ENCODE measurements around the gene FNTB. TPM values are rescaled to one million over a fixed set of nuclear protein-coding genes. Genes with fewer than 3 reads are reported as not detected.

FNTB gene
- total and polyA plus RNA-seq, 2 of the 13 experiments (the other 11 are each of a cell fraction or from before 2014, with no cell fraction given) = 23.6 to 28.5 TPM

GRCh38 chr14:64986648-64987437 is at the start of gene FNTB (continued):
- TF ChIP-seq BCL3 (CRISPR knock-in tag; IDR thresholded peaks at IDR 0.05) = peak; percentile 94
- TF ChIP-seq ZNF788 (CRISPR knock-in tag; IDR thresholded peaks at IDR 0.05; ENCODE audit: borderline replicate concordance) = no peak; the same call in 1 of the 2 replicates
- TF ChIP-seq MAFG (CRISPR knock-in tag; IDR thresholded peaks at IDR 0.05) = no peak
- TF ChIP-seq ZNF256 (CRISPR knock-in tag; conservative IDR thresholded peaks at IDR 0.05) = peak; percentile 36; the same call in 1 of the 2 replicates
- TF ChIP-seq, protein P1, sequence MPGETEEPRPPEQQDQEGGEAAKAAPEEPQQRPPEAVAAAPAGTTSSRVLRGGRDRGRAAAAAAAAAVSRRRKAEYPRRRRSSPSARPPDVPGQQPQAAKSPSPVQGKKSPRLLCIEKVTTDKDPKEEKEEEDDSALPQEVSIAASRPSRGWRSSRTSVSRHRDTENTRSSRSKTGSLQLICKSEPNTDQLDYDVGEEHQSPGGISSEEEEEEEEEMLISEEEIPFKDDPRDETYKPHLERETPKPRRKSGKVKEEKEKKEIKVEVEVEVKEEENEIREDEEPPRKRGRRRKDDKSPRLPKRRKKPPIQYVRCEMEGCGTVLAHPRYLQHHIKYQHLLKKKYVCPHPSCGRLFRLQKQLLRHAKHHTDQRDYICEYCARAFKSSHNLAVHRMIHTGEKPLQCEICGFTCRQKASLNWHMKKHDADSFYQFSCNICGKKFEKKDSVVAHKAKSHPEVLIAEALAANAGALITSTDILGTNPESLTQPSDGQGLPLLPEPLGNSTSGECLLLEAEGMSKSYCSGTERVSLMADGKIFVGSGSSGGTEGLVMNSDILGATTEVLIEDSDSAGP (CRISPR knock-in tag; IDR thresholded peaks at IDR 0.05; ENCODE audit: borderline replicate concordance) = peak; percentile 96
- peak in 1 of 2 experiments; percentile 30; a peak in 1 of 4 replicates for TF ChIP-seq EP300 (IDR thresholded peaks at IDR 0.05; ENCODE audit: low read depth in 2 of 2, low read length in 2 of 2)
- peak; percentile 11; the same call in 1 of the 2 replicates for TF ChIP-seq EP300 (CRISPR knock-in tag; IDR thresholded peaks at IDR 0.05; ENCODE audit: borderline replicate concordance)
- peak; percentile 86 for TF ChIP-seq CREM (IDR thresholded peaks at IDR 0.05)
- no peak for TF ChIP-seq CREM (CRISPR knock-in tag; IDR thresholded peaks at IDR 0.05)
- TF ChIP-seq SRSF4 (IDR thresholded peaks at IDR 0.05; ENCODE audit: low read depth, low read length, poor library complexity, severe bottlenecking) = no peak
- peak; percentile 72 for TF ChIP-seq BORCS8-MEF2B (CRISPR knock-in tag; IDR thresholded peaks at IDR 0.05)
- no peak for TF ChIP-seq ZNF557 (CRISPR knock-in tag; IDR thresholded peaks at IDR 0.05)
- TF ChIP-seq MBNL3 (CRISPR knock-in tag; conservative IDR thresholded peaks at IDR 0.05) = no peak
- TF ChIP-seq, protein P2, sequence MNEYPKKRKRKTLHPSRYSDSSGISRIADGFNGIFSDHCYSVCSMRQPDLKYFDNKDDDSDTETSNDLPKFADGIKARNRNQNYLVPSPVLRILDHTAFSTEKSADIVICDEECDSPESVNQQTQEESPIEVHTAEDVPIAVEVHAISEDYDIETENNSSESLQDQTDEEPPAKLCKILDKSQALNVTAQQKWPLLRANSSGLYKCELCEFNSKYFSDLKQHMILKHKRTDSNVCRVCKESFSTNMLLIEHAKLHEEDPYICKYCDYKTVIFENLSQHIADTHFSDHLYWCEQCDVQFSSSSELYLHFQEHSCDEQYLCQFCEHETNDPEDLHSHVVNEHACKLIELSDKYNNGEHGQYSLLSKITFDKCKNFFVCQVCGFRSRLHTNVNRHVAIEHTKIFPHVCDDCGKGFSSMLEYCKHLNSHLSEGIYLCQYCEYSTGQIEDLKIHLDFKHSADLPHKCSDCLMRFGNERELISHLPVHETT (CRISPR knock-in tag; conservative IDR thresholded peaks at IDR 0.05) = no peak; the same call in 1 of the 2 replicates
- no peak for TF ChIP-seq ZNF616 (CRISPR knock-in tag; IDR thresholded peaks at IDR 0.05; ENCODE audit: low read depth)
- TF ChIP-seq FOXO4 (CRISPR knock-in tag; conservative IDR thresholded peaks at IDR 0.05) = 0 out of 2 replicates have a peak, but pooled peaks have one; percentile 61
- peak; percentile 71 for TF ChIP-seq RAD21 (CRISPR knock-in tag; IDR thresholded peaks at IDR 0.05)
- TF ChIP-seq ZNF253 (CRISPR knock-in tag; IDR thresholded peaks at IDR 0.05; ENCODE audit: borderline replicate concordance) = no peak
- TF ChIP-seq ZMAT3 (CRISPR knock-in tag; conservative IDR thresholded peaks at IDR 0.05) = 0 out of 2 replicates have a peak, but pooled peaks have one; percentile 66
- TF ChIP-seq PITX1 (CRISPR knock-in tag; IDR thresholded peaks at IDR 0.05) = peak; percentile 87
